ENCODE results near the gene VEGFA.
"Not testable (repeated sequence)": the region's sequence is repeated elsewhere in the genome, so short reads cannot be mapped to it uniquely, and the experiment has no call there.

The VEGFA gene

DNA sequence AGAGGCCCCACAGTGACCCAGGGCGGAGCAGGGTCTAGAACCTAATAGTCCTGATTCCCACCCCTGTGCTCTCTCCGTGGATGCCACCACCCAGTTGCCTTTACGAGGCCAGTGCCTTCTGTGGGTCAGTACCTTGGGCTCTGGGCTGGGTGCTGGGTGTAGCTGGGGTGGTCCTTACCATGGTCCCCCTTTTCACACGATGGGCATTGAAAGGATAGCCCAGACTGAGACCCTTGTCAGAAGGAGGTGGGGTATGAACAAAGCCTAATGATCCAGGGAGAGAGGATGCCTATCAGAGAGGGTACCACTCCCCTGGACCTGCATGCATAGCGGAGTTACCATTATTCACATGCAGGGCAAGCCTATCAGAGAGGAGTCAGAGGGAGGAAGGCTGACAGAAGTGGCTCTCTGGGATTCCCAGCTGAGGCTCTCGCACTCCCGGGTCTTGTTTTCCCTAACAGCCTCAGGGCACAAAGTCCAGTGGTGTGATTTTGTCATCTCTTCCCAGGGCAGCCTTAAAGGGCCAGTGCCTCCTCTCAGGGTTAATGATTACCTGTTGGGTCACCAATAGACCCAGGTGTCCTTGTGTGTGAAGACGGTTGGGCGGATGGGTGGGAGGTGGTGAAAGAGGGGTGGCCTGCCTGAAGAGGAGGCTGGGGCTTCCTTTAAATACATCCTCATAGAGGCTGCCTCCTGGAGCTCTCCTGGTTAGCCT lies 36.2 kb downstream of the VEGFA start:
- DNase-seq, result no peak

DNA sequence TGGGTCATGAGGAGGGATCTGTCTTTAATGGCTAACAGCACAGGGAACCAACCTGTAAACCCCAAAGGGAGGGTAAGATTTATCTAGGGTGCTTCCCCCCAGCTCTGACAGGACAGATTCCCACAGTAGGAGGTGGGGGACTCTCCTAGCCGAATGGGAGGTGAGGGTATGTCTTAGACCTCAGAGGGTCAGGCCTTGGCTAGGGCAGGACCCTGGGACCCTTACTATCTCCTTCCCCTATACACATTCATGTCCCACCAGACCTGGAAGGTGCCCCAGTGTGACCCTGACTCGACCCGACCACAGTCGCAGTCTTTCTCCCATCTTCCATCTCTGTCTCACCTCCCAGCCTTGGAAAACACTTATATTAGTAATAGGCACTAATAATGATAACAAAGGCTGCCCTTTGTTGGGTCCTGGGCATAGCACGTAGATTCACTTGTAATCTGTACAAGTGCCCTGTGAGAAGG lies 36.8 kb downstream of the VEGFA start:
- no peak for DNase-seq

DNA sequence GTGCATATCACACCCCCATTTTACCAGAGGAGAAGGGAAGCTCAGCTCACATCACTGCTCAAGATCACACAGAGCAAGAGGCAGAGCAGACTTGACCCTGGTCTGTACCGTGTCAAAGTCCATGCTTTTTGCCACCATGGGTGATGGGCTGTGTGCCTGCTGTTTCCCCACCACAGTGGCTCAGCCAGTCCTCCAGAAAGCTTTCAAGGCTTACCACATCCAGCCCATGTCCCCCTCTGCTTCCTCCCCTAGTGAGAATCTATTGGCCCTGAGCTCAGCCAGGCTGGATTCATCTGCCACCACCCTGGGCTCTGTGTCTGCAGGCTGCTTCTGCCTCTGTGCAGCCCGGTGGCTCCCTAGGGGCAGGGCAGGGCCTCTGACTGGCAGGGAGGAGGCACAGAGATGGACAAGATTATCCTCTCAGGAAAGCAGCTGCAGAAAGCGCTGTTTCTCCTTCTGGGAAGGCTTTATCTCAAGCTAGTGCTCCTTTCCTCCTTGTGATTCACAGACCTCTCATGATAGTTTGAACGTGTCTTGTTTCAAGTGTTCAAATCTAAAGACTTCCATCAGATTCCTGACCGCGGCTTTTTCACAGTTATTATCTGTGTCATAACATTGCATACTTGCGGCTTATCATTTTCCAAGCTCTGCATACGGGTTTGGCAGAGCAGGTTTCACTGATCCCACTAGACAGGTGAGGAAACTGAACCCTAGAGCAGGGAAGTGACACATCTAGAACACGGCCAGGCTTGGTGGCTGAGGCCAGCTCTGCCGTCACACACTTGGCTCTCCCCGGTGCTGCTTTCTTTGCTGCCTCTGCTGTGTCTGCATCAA lies 37.4 kb downstream of the VEGFA start:
- no peak for DNase-seq

DNA sequence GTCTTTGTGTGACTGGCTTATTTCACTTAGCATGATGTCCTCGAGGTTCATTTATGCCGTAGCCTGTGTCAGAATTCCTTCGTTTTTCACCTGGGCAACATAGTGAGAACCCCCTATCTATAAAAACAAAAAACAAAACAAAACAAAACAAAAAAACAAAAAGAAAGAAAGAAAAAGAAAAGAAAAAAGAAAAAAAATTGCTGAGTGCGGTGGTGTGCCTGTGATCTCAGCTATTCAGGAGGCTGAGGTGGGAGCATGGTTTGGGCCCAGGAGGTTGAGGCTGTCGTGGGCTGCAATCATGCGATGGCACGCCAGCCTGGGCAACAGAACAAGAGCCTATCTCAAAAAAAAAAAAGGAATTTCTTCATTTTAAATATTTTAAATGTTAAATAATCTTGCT lies 38.4 kb downstream of the VEGFA start:
- DNase-seq, result no peak

DNA sequence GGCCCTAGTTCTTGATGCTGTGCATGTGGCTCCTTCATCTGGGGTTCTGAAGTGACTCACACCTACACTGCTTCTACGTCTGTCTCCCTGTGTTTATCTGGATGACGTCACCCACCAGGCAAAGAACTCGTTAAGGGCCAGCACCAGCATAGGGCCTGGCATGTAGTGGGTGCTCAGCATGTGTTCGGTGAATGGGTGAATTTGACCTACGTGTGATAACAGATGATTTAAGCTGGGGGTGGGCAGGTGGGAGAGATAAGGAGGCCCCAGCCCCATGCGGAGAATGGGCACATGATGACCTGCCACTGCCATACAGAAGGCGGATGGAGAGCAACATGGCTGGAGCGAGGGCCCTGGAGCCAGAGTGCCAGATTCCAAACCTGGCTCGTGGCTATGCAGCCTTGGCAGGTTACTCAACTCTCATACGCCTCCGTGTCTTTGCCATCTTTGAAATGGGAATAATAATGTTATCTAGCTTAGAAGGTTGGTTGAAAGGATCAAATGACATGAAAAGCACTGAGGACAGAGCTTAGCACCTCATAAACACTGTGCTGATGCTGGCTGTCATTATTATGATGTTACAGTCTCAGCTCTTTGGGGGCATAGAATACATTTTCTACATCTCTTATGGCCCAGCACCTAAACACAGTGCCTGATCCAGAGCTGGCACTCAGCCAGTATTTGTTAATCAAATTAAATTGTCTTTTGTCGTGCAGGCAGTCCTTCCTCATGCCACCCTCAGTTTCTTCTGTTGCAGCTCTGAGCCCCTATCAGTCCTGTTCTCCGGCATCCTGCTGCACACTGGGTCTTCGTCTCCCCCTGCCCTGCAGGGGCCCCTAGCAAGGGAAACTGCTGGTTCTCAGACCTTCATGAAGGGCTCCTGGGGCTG lies 39.6 kb downstream of the VEGFA start:
- DNase-seq, result no peak

DNA sequence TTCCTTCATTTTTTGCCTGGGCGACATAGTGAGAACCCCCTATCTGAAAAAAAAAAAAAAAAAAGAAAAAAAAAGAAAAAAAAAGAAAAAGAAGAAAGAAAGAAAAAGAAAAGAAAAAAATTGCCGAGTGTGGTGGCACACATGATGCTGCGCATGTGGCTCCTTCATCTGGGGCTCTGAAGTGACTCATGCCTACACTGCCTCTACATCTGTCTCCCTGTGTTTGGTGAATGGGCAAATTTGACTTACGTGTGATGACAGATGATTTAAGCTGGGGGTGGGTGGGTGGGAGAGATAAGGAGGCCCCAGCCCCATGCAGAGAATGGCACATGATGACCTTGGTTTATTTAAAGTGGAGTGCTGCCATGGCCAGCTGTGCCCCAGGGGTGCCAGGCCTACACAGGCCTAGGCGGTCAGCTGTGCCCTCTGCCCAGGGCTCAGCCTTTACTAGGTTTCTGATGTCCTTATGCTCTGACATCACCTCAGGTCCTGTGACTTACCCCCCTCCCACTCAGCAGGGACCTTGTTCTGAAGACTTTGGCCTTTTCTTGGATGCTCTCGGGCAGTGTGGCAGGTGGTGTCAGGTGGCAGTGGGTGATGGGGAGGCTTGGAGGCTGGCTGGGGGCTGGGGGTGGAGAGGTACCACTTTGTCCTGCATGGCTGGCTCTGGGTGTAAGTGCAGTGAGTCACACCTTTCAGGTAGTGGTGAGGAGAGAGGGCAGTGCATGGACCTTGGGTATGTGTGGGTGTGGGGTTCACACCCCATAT lies 41.1 kb downstream of the VEGFA start:
- DNase-seq, result no peak

DNA sequence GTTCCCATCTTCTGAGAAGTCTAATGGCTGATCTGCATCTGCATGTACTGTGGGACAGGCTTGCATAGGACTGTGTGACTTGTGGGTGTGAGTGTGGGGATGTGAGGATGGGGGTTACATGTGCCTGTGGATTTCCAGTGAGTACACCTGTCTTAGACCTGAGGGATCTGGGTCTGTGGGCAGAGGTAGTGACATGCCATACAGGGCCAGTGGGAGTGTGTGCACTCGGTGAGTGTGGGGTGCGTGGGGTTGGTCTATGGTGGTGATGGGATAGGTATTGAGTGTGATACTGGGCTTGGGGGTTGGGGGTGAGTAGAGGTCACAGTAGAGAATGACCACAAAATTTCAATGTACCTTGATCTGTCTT lies 41.7 kb downstream of the VEGFA start:
- DNase-seq, result no peak

DNA sequence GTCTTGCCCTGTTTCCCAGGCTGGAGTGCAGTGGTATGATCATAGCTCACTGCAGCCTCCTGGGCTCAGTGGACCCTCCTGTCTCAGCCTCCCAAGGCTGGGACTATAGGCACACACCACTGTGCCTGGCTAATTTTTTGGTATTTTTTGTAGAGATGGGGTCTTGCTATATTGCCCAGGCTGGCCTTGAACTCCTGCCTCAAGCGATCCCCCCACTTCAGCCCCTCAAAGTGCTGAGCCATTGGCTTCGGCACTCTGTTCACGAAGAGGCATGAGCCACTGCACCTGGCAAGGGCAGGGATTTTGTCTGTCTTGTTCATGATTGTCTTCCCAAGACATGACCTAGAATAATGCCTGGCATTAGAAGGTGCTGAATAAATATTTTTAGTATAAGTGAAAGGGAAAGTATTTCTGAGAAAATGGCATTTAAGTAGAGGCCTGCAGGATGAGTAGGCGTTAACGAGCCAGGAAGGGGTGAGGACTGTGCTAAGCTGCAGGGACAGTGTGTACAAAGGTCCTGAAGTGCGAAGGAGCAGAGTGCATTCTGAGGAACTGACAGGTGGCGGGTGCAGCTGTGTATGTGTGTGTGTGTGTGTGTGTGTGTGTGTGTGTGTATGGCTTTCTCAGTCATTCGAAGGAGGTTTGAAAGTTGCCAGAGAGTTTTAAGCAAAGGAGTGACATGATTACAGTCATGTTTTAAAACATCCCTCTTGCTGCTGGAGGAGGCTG lies 43.0 kb downstream of the VEGFA start:
- no peak for DNase-seq

DNA sequence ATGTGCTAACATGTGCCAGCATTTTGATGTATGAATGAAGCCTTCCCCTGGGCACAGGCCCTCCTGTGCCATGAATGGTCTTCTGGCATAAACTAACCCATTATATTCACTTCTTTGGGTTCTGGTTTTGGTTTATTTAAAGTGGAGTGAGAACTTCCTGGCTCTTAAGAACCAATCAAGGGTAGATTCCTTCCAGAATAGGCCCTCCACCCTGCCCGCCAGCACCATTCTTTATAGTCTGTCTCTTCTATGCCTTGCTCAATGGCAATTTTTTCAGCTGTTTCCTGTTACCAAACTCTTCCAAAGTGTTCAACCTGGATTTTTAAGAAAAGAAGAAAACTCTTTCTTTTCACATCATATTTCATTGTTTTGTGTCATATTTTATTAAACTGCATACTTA lies 44.1 kb downstream of the VEGFA start:
- no peak for DNase-seq

DNA sequence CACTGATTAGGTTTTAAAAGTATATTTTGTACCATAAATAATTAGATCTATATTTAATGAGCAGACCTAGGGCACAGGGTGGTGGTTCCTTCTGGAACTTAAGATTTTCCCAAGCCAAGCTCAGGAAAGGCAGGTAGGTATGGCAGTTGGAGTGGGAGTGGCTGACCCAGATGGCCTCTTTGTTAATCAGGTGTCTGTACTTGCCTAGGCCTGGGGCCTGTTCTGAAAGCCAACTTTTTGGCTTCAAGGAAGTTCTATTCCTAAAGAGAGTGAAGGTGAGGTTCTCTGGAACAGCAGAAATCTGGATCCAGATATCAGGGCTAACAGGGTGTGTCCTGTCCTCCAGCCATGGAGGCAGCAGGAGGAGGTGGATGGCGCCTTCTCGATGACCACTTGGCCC lies 44.9 kb downstream of the VEGFA start:
- no peak for DNase-seq

DNA sequence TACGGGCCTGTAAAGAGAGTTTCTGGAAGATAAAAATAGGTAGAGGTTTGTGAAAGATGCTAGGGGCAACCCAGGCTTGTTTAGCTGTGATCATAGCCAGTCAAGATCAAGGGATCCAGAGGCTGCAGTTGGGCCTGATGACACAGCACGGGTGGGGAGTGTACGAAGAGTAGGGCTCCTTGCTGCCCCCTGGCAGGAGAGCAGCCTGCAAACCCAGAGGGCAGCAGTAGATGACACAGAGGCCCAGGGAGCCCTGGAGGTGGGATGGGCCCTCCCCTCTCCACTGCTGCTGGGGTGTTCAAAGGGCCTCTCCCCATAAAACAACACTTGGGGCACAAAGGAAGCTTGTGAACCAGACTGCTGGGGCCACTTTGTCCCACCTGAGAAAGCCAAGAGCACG lies 47.2 kb downstream of the VEGFA start:
- DNase-seq, result no peak

DNA sequence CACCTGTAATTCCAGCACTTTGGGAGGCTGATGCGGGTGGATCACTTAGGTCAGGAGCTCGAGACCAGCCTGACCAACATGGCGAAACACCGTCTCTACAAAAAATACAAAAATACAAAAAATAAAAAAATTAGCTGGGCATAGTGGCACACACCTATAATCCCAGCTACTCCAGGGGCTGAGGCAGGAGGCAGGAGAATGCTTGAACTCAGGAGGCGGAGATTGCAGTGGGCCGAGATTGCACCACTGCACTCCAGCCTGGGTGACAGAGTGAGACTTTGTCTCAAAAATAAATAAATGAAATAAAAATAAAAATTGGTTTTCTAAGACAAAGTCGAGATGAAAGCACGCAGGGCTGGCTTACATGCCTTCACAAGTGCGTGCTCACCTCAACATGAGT lies 49.0 kb downstream of the VEGFA start:
- DNase-seq, result not testable (repeated sequence)

DNA sequence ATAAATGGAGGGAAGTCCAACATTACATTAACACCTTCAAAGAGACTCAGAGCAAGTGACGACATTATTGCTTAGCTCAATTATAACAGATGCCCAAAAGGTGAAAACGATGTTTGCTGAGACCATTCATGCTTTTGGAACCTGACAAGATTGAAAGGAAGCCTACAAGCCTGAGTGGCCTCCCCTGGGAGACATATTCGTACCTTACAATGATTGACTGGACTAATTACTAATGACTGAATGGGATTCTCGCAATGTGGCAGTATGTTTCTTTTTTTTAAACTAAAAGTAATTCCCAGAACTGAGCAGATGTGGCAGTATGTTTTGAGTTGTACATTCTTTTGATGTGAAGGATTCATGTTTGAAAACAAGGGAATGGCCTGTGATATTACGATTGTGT lies 49.9 kb downstream of the VEGFA start:
- no peak for DNase-seq

DNA sequence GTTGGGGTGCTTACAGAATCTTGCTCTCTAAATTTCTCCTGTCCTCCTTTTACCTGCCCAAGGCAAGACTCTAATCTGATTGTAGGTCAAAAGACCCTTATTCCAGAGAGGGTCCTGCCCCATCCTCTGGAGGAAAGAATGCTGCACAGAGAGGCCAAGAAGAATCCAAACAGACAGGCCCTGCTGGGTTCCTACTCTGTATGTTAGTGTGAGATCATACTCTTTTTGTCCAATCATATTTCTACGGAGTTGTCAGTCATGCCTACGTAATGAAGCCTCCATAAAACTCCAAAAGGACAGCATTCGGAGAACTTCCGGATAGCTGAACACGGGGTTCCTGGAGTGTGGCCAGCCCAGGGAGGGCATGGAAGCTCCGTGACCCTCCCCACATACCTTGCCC lies 50.5 kb downstream of the VEGFA start:
- DNase-seq, result no peak

DNA sequence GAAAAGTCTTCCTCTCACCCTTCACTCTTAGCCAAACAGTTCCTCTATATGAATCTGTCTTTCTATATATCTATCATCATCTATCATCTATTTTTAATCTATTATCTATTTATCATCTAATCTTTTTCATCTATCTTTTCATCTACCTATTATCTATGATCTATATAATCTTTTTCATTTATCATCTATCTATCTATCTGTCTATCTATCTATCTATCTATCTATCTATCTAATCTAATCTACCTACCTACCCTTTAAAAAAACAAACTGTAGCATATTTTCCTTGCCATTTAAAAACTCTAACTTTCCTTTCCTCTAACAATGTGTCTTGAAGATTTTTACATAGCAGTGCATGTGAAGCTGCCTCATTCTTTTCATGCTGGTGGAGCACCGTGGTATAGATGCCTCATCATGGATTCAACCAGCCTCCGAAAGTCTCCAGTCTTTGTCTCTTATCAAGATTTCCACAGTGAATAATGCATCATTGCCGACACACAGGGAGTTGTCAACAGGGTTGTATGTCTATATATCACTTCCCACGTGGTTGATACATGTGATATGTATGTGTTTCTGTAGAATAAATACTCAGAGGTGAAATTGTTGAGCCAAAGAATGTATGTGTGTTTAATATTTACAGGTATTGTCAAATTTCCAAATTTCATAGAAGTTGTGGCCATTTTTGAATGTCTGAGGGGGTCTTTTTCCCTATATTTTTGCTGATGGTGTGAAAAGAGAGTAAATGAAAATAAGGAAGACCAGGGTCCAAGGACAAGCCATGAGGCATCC lies 51.3 kb downstream of the VEGFA start:
- no peak for DNase-seq

DNA sequence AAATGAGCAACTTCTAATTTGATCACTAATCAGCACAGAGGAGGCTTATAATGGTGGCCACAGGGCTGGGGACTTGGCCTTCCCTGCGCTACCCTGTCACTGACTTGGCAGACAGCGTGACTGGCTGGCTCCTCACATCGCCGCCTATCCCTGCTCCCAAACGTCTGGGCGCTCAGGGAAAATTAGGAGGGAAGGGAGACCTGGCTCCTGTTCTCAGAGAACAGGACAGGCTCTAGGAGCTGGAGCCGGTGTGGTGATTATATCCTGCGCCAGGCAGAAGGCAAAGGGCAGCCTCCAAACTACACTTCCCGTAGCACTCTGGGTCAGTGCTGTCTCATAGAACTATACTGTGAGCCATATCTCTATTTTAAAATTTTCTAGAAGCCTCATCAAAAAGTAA lies 53.4 kb downstream of the VEGFA start:
- no peak for DNase-seq

DNA sequence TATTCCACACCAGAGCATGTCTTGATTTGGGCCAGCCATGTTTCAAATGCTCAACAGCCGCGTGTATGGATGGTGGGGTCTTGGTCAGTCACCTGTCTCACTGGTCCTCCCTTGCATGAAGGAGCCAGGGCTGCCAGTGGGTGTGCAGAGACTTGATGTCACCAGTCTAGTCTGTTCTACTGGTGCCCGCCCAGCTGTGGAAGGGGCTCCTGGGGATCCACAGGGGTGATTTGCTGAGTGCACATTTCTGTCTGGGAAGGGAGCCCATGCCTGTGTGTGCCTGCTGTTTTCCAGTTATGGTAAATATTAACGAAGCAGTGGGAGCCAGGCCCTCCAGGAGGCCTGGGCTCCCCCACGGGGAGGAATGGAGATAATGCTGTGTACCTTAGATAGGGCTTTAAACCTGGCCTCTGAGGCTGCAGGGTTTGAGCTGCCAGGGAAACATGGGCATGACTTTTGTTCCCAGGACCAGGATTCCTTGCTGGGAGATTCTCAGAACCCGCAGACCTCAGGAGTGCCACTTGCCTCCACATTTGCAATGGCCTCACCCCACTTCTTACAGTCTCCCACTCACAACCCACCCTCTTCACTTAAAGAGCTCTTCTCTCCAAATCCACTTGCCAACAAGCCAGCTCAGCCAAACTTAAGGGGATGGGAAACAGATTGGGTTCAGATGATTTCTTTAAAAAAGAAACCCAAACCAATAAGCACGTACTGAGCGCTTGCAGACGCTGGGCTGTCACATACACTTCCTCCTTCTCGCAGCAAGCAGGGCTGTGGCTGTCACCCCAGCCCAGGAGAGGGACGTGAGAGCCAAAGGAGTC lies 54.1 kb downstream of the VEGFA start:
- no peak for DNase-seq

DNA sequence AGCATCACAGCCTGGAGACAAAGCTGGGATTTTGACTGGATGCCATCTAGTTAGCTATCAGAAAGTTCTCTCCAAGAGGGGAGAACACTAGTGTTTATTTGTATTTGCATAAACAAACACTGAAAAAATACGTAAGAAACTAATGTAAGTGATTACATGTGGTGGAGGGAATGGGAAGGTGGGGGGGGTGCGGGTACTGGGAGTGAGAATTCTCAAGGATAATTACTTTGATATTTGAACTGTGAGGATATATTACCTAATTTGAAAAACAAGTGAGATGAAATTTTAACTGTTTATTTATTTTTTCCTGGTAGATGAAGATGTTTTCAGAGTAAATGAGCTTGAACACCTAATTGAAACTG lies 54.7 kb downstream of the VEGFA start:
- no peak for DNase-seq

DNA sequence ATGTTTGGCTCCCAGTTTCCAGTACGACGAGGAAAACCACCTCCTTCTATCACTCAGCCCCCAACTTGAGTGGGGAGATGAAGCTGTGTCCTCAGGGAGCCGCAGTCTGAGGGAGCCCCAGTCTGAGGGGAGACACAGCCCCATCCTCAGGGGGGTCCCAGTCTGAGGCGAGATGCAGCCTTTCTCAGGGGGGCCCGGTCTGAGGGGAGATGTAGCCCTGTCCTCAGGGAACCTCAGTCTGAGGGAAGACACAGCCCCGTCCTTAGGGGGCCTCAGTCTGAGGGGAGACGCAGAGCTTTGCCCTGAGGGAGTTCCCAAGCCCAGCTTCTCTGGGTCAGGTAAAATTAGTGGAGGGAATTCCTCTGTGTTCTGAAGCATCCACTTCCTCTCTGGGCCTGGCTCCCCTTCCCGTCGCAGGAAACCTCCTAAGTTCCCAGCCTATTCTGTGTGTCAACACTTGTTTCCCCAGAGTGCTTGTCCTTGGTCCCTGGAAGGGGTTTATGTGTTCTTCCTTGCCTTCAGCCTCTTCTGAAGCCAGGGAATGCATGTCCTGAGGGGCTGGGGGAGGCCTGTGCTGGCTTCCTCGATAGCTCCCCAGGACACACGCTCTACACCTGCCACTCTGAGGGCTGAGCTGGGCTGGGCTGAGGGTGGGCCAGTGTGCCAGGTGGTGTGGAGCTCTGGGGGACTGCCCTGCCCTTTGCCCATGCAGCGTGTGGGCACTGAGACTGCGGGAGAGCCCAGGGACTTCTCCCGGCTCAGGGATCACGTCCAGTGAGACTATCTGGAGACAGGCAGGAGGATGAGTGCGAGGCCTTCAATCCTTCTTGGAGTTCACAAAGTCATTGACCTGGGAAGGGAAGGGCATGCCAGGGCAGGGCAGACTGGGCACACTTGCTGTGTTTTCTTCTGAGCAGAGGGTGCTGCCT lies 55.4 kb downstream of the VEGFA start:
- DNase-seq, result no peak

All from DMS 273 treated with DMSO at 0.1 percent for 48 hours (cell line).